Mononuclear cell (primary cell): ENCODE data around the gene CCRL2. TPM values are rescaled to one million over a fixed set of nuclear protein-coding genes. Genes with fewer than 3 reads are reported as not detected.

ENCODE experiments used
- H3K27me3 ChIP-seq: 2 replicates; pipeline ENCODE4 v1.6.0; 2011; ENCODE audit warnings: low read length, control low read depth; ENCODE audit not compliant: insufficient read depth
- H3K4me1 ChIP-seq: 2 replicates; pipeline ENCODE4 v1.5.1; 2011; ENCODE audit warnings: mild to moderate bottlenecking, low read length, control low read depth; ENCODE audit not compliant: insufficient read depth
- H3K4me3 ChIP-seq: 2 replicates; pipeline ENCODE4 v1.5.1; 2011; ENCODE audit warnings: mild to moderate bottlenecking, low read length, moderate library complexity
- H3K9me3 ChIP-seq: 2 replicates; pipeline ENCODE4 v1.5.1; 2011; ENCODE audit warnings: low read depth, mild to moderate bottlenecking, control low read depth, low read length
- total RNA-seq: library from RNA; depleted of rRNA; stranded (reverse); fragments of >200 nt; gene quantifications from one replicate; pipeline ENCODE4 v1.2.3, GENCODE V29; 2012

CCRL2 gene
- total RNA-seq, 1 donor = 91.9 TPM

DNA sequence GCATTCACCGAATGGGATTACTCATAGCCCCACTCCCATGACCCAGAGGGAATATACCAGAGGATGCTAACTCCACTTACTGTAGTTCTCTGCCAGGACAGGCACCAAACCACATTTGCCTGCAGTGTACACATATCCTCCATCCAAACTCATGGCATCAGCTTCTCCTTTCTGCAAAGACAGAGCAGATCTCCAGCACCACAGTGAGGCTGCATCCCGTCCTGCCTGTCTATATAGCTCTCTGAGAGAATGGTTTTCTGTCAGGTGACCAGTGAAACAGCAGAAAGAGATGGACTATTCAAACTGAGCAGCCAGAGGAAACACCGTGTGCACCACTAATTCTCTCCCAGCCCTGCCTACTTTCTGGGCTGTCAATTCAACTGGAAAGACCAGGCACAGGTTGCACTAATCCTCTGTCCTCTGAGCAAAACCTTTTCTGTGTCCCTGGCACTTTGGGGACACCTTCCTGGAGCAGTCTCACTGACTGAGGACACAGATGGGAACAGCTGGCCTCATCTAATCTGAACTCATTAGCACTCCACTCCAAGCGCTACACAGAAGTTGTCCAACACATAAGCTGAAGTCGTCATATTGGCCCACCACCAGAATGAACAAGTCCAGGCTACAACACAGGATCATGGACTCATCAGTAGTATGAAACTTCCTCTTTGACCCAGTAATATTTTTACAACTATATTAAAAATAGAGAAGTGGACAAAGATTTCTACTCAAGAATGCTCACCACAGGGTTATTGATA lies 40.3 kb downstream of the CCRL2 start:
- no peak overlapping the region for H3K4me3 ChIP-seq
- H3K9me3 ChIP-seq = no peaks in the 10 kb centered on the region
- peaks cover 11% of the 10 kb centered on the region for H3K4me1 ChIP-seq
- no peaks in the 10 kb centered on the region for H3K27me3 ChIP-seq

DNA sequence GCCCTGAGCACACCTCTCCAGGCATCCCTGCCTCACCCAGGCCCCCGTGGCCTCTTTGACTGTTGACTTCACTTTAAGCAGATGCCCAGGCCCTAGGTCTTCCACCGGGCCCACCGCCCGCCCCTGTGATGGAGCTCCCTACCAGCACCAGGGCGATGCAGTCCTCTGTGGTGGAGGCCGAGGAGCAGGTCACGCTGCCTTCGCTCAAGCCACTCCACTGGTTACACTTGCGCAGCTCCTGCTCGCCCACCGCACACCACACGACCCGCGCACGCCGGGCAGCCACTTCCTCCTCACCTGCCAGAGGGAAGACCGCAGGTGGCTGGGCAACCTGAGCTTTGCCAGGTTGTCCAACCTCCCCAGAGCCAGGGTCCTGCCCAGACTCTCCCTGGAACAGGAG lies 41.7 kb downstream of the CCRL2 start:
- Histone ChIP-seq H3K4me1 (peaks cover 11% of the 10 kb centered on the region), H3K9me3 (no peaks in the 10 kb centered on the region), H3K4me3 (no peak overlapping the region), H3K27me3 (peaks cover 3% of the 10 kb centered on the region)

DNA sequence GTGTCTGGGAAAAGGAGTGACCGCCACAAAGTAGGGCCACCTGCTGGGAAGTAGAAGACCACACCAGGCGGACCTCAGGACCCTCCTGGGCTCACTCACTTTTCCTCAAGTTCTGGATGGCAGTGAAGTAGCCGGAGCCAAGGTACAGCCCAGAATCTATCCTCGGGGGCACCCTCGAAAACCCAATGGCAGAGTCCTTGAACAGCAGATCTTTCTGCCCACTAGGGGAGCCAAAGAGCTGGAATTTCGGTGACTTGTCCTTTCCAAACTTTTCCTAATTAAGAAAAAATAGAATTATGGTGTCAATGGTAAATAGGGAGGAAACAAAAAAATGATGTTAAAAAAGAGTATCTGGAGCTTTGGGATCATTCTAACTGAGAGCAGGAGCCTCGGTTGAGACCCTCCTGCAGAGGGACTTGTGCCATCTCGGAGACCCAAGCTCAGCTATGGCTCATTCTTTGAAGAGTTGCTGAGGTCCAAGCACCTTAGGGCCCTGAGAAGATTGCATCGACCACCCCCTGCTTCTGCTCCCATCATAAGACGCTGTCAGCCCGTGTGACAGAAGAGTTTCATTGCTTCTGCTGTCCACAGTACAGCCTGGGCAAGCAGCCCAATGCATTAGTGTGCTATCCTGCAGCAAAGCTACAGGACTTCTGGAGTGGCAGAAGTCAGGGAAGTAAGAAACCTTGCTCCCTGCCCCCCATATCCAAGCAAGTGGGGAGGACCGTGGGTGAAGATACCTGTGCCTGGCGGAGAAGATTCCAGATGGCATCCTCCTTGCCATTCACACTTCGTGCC lies 42.9 kb downstream of the CCRL2 start:
- peaks cover 11% of the 10 kb centered on the region for H3K4me1 ChIP-seq
- H3K9me3 ChIP-seq = no peaks in the 10 kb centered on the region
- H3K4me3 ChIP-seq = no peak overlapping the region
- H3K27me3 ChIP-seq = peaks cover 4% of the 10 kb centered on the region

DNA sequence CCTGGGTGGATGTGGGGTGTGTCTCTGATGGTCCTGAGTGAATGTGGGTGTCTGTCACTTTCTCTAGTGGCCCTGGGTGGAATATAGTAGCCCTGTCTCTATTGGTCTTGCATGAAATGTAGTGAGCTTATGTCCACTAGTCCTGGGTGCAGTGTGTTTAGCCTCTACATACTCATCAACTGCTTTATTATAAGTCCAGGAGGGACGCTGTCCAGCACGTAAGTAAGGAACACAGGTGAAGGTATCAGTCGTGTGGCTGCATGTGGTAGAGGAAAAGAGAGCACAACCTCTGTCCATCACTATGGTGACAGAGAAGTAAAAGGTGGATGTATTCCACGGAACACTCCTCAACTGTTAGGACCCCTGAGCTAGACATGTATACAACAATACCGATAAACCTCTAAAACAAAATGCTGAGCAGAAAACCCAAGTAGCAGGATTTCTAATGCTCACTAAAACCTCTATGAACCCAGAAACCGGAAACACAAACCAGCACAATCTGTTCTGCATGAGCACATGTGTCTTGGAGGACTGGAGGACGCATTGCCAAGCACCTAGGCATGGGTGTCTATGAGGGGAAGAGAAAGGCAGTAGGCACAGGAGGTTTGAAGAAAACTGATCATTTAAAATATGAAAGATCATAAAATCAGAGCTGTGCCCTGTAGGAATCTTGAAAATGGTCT lies 46.6 kb downstream of the CCRL2 start:
- H3K9me3 ChIP-seq = no peaks in the 10 kb centered on the region
- peaks cover 4% of the 10 kb centered on the region for H3K27me3 ChIP-seq
- H3K4me1 ChIP-seq = no peaks in the 10 kb centered on the region
- H3K4me3 ChIP-seq = no peak overlapping the region

DNA sequence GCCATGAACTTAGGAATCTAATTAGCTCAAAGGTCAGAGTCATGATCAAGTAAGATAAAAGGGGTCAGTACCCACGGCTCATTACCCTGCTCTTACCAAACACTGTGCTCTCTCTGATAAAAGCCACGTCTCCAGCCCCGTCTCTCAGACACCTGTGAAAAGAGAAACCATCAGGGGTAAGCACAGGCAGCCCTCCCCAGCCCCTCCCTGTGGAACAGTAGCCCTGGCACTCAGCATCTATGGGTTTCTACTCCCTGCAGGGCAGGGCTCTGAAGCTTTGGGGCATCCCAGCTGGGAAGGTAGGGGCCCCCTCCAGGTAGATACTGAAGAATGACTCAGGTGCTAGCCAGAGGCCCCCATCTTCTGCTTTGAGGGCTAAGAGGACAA lies 47.1 kb downstream of the CCRL2 start:
- Histone ChIP-seq H3K9me3 (no peaks in the 10 kb centered on the region), H3K27me3 (peaks cover 4% of the 10 kb centered on the region), H3K4me3 (no peak overlapping the region), H3K4me1 (no peaks in the 10 kb centered on the region)

DNA sequence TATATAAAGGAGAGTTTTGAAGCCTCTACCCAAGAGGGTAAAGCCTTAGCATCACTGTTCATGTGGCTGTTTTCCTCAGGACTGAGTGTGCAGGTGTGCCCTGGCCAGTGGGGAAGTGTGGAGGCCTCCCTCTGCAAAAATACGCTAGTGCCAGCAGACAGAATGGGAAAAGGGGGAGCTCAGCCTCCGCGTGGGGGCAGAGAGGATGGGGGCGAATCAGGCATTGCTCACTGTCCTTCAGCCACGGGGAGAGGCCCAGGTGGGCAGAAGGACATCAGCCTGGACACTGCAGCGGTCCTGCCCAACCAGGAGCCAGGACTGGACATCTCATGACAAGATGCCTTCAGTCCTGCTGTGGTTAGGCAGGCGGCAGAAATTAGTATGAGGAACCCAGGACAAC lies 47.5 kb downstream of the CCRL2 start:
- Histone ChIP-seq H3K4me1 (no peaks in the 10 kb centered on the region), H3K4me3 (no peak overlapping the region), H3K9me3 (no peaks in the 10 kb centered on the region), H3K27me3 (peaks cover 4% of the 10 kb centered on the region)

DNA sequence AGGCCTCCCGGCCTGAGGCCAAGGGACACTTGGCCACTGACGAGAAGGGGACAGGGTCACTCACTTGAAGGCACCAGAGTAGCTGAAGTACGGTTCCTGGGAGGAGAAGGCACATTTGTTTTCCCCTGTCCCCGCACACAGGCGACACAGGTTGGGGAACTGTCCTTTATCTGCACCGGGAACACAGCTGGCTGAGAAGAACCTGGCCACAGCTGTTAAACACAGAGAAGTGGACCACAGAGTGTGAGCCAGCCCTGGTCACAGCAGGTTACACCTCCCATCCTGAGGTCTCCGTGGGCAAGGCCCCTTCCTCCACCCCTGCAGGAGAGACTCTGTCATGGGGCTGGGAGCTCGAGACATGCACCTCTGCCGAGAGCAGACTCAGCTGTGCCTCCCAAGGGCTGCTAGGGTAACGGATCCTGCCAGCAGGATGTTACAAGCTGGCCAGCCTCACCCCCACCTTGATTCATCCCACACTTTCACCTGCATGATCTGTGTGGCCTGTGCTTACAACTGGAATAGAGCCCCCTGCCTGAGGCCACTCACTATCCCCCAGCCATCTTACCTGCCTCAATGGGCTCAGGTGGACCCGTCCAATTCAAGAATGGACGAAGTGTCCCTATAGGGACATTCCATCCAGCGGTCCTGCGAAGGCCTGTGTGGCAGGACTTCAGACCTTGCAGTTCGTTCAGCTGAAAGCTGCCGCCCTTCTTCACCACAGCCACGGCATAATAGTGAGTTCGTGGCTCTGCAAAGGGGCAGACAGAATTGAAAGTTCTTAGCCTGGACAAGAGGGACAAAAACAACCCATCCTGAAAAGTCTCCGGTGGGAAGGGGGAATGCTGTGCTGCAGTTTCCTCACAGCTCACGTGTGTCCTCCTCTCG lies 48.4 kb downstream of the CCRL2 start:
- no peaks in the 10 kb centered on the region for H3K9me3 ChIP-seq
- peaks cover 4% of the 10 kb centered on the region for H3K27me3 ChIP-seq
- no peaks in the 10 kb centered on the region for H3K4me1 ChIP-seq
- no peak overlapping the region for H3K4me3 ChIP-seq

DNA sequence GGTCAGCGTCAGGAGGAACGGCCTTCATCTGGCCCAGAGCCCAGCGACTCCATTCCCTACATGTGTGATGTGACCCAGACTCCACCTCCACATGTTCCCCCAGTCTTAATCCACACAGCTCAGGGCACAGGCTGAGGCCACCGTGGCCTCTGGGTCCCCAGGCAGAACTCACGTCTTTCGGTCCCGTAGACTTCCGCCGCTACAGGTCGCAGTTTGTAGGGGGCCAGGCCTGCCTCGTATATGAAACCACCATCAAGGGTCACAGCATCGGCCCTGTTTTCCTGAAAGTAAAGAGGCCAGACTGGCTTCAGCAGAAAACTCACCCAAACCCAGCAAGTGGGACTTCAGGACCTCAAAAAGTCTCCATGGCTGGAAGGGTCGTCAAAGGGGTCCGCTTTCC lies 49.1 kb downstream of the CCRL2 start:
- peaks cover 5% of the 10 kb centered on the region for H3K27me3 ChIP-seq
- H3K4me1 ChIP-seq = no peaks in the 10 kb centered on the region
- H3K9me3 ChIP-seq = no peaks in the 10 kb centered on the region
- H3K4me3 ChIP-seq = no peak overlapping the region

Other genes with a start within 250 kb of the CCRL2 start
- 60.7 TPM for gene CCR1, start 198.9 kb upstream of the CCRL2 start, total RNA-seq
- 0.52 TPM for gene CCR3, start 164.8 kb upstream of the CCRL2 start, total RNA-seq
- 6.9 TPM for gene CCR2, start 53.1 kb upstream of the CCRL2 start, total RNA-seq
- 5.4 TPM for gene CCR5, start 36.3 kb upstream of the CCRL2 start, total RNA-seq
- gene LTF, start 57.6 kb downstream of the CCRL2 start, total RNA-seq = 0.52 TPM
- 0.10 TPM for gene RTP3, start 90.7 kb downstream of the CCRL2 start, total RNA-seq
- gene LRRC2, start 159.0 kb downstream of the CCRL2 start, total RNA-seq = 0.10 TPM
- not detected for gene FAM240A, start 205.3 kb downstream of the CCRL2 start, total RNA-seq